GM18517 (cell line): ENCODE results near the gene EPHB2.
"Not testable (repeated sequence)": the region's sequence is repeated elsewhere in the genome, so short reads cannot be mapped to it uniquely, and the experiment has no call there.

Source experiments
- ATAC-seq: cut with Tn5 transposase; IDR thresholded peaks from one replicate; pipeline ENCODE4 v1.9.1; 2021; ENCODE audit warnings: mild to moderate bottlenecking, moderate library complexity; ENCODE audit not compliant: unreplicated experiment

The EPHB2 gene

GRCh38 chr1:22930240-22930912, 219.7 kb downstream of the EPHB2 start:
- no peak for ATAC-seq

- ATAC-seq: no peak
These were observed 222.3 kb downstream of the EPHB2 start for GRCh38 chr1:22932803-22933470.

GRCh38 chr1:22935433-22935832, 224.8 kb downstream of the EPHB2 start:
- no peak for ATAC-seq

GRCh38 chr1:22936681-22937080, 226.0 kb downstream of the EPHB2 start:
- ATAC-seq: no peak

GRCh38 chr1:22941257-22941656, 230.6 kb downstream of the EPHB2 start:
- no peak for ATAC-seq

- no peak for ATAC-seq
These were observed 233.9 kb downstream of the EPHB2 start for GRCh38 chr1:22944346-22945055.

GRCh38 chr1:22945171-22945570, 234.5 kb downstream of the EPHB2 start:
- not testable (repeated sequence) for ATAC-seq

- ATAC-seq: no peak
These were observed 239.2 kb downstream of the EPHB2 start for GRCh38 chr1:22949822-22950331.

GRCh38 chr1:22951796-22952195, 241.2 kb downstream of the EPHB2 start:
- ATAC-seq: no peak

- no peak for ATAC-seq
These were observed 242.0 kb downstream of the EPHB2 start for GRCh38 chr1:22952694-22953056.

- ATAC-seq: no peak
These were observed 242.6 kb downstream of the EPHB2 start for GRCh38 chr1:22953057-22953739.

- ATAC-seq: no peak
These were observed 243.1 kb downstream of the EPHB2 start for GRCh38 chr1:22953740-22954141.

GRCh38 chr1:22955146-22955545, 244.5 kb downstream of the EPHB2 start:
- ATAC-seq: no peak

- no peak for ATAC-seq
These were observed 246.4 kb downstream of the EPHB2 start for GRCh38 chr1:22957066-22957465.

GRCh38 chr1:22958556-22958955, 247.9 kb downstream of the EPHB2 start:
- no peak for ATAC-seq

- ATAC-seq: no peak
These were observed 249.1 kb downstream of the EPHB2 start for GRCh38 chr1:22959545-22960360.

GRCh38 chr1:22962558-22962957, 251.9 kb downstream of the EPHB2 start:
- ATAC-seq: no peak

- no peak for ATAC-seq
These were observed 252.5 kb downstream of the EPHB2 start for GRCh38 chr1:22963044-22963677.

- no peak for ATAC-seq
These were observed 255.7 kb downstream of the EPHB2 start for GRCh38 chr1:22966309-22966708.

- ATAC-seq: no peak
These were observed 257.2 kb downstream of the EPHB2 start for GRCh38 chr1:22967833-22968232.
